Stimulated activated CD8-positive, alpha-beta memory T cell treated with anti-CD3 and anti-CD28 coated beads, Interleukin-7, amount 100 ng/mL, for 48 hours (primary cell): Measurements from ENCODE around the gene NAT14.
"Not testable (repeated sequence)": the region's sequence is repeated elsewhere in the genome, so short reads cannot be mapped to it uniquely, and the experiment has no call there.

Experiments used
- DNase-seq, 2 donors: peaks; one replicate each; pipeline ENCODE4 v3.0.0-alpha.2; 2020; ENCODE audit warnings: low read depth in 1 of 2; ENCODE audit errors: extremely low read depth in 1 of 2

NAT14 gene

GRCh38 chr19:55485439-55486011, 537 bp downstream of the NAT14 start:
- DNase-seq: no peak

- DNase-seq: no peak
Measured at GRCh38 chr19:55486043-55486970, 1.3 kb downstream of the NAT14 start.

- DNase-seq: peak in 1 of 2 donors; percentile 60
Measured at GRCh38 chr19:55486971-55487923, 2.3 kb downstream of the NAT14 start.

GRCh38 chr19:55487924-55488687, 3.1 kb downstream of the NAT14 start, which contains the start of gene SSC5D:
SSC5D (plus strand) TSS chr19:55488436; CDS start chr19:55488590, 154 bp downstream.
- no peak for DNase-seq

GRCh38 chr19:55488986-55489710, 4.2 kb downstream of the NAT14 start:
- DNase-seq: no peak

GRCh38 chr19:55489711-55490477, 4.9 kb downstream of the NAT14 start:
- no peak for DNase-seq

GRCh38 chr19:55490478-55491432, 5.8 kb downstream of the NAT14 start:
- no peak for DNase-seq

- DNase-seq: no peak
Measured at GRCh38 chr19:55491546-55492360, 6.8 kb downstream of the NAT14 start.

GRCh38 chr19:55492362-55492944, 7.5 kb downstream of the NAT14 start:
- DNase-seq: no peak

- DNase-seq: no peak
Measured at GRCh38 chr19:55493052-55493644, 8.2 kb downstream of the NAT14 start.

- no peak for DNase-seq
Measured at GRCh38 chr19:55493645-55494171, 8.7 kb downstream of the NAT14 start.

- no peak for DNase-seq
Measured at GRCh38 chr19:55494172-55494761, 9.3 kb downstream of the NAT14 start.

- no peak for DNase-seq
Measured at GRCh38 chr19:55495646-55496349, 10.8 kb downstream of the NAT14 start.

GRCh38 chr19:55496820-55497219, 11.8 kb downstream of the NAT14 start:
- not testable (repeated sequence) for DNase-seq

- DNase-seq: no peak
Measured at GRCh38 chr19:55497763-55498162, 12.8 kb downstream of the NAT14 start.
